Measurements from ENCODE around the gene ZGPAT. TPM values are rescaled to one million over a fixed set of nuclear protein-coding genes. Genes with fewer than 3 reads are reported as not detected.
A peak's percentile ranks its signal among the peaks of the same experiment; 100 is the strongest.

The ZGPAT gene
- total and polyA plus RNA-seq, 9 of the 15 experiments (the other 6 are each of a cell fraction or from before 2014, with no cell fraction given) = 0.14 to 26.6 (median 7.4) TPM

DNA sequence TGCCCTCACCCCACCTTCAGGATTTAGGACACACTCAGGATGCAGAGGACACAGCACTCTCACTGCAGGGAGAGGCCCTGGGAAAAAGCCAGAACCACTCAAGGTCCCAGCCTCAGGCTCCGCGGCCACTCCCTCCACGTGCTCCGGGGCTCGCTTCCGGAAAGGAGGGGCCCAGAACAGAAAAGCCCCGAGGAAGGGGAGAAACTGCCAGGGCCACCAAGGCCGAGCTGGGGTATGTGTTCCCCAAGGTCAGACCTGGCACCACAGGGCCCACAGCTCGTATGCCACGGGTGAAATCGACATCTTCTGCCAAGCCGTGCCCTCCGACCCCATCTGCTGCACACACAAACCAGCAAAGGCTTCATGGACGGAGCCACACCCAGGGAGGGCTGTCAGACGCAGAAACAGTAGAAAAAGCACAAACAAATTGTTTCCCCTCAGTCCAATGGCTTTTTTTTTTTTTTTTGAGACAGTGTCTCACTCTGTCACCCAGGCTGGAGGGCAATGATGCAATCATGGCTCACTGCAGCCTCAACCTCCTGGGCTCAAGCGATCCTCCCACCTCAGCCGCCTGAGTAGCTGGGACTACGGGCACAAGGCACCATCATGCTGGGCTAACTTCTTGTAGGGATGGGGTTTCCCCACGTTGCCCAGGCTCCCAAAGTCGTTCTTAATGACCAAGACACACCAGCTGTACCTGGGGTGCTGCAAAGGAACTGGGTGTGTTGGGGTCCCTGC lies 65.1 kb downstream of the ZGPAT start:
- Histone ChIP-seq H4K20me1 (replicated peaks; ENCODE audit: control insufficient read depth, insufficient read depth, low read length) (no peaks in the 10 kb centered on the region; the same call in 1 of the 2 replicates), H3K4me2 (ENCODE audit: insufficient read depth, low read length) (no peak overlapping the region), H3K4me3 (no peak overlapping the region), H3K36me3 (ENCODE audit: control insufficient read depth, insufficient read depth, low read length) (no peaks in the 10 kb centered on the region), H3K9me1 (ENCODE audit: control insufficient read depth, insufficient read depth, low read length) (no peaks in the 10 kb centered on the region), H3K79me2 (ENCODE audit: control insufficient read depth, insufficient read depth, low read length) (no peaks in the 10 kb centered on the region), H3K9me3 (replicated peaks; ENCODE audit: control insufficient read depth, insufficient read depth, low read depth, low read length) (no peaks in the 10 kb centered on the region), H3K27me3 (ENCODE audit: control insufficient read depth in 2 of 2, insufficient read depth in 2 of 2, low read length in 2 of 2) (peaks cover 0 to 5% of the 10 kb centered on the region in 2 experiments; a peak in 2 of 5 replicates), H3K27ac (ENCODE audit: extremely low read depth, low read depth, low read length) (no peak overlapping the region; the same call in 2 of the 3 replicates), H2AFZ (ENCODE audit: low read depth, low read length) (peak overlapping the region; percentile 74), H3K4me1 (replicated peaks in 1 of 2; ENCODE audit: control insufficient read depth in 2 of 2, insufficient read depth in 2 of 2, low read length in 2 of 2) (peaks cover 7 to 47% of the 10 kb centered on the region in 2 experiments; a peak in 3 of 5 replicates), H3K9ac (ENCODE audit: insufficient read depth in 1 of 2, low read depth in 2 of 2, low read length in 2 of 2) (peak overlapping the region; percentile 38 to 86; a peak in 3 of 4 replicates)
- FAIRE-seq (no peak), DNase-seq (ENCODE audit: extremely low read depth in 1 of 4, low spot score in 3 of 4) (peak in 1 of 4 experiments; percentile 43), ATAC-seq (peak; percentile 66)
- ChIA-PET CTCF (ENCODE audit: low intra/inter-chr PET ratio) (no interaction called here), POLR2A (interaction anchor here (0.7 kb wide), 1 partner anchor 11 kb away, joined by 3 read pairs; no protein-coding TSS in a partner anchor)
- in situ Hi-C loops (cut with MboI) (loop anchor here (5.0 kb wide), 1 partner anchor 61 kb away; no protein-coding TSS in a partner anchor), intact Hi-C loops (cut with micrococcal nuclease) (no loop called here)
- WGBS (ENCODE audit: insufficient coverage, low coverage, missing lambda C conversion rate) = 46% methylated on average over 18 of the region's 20 CpGs
- no TSS peak for BruUV-seq (replicated peaks)
- TF ChIP-seq ZNF561 (CRISPR knock-in tag; conservative IDR thresholded peaks at IDR 0.05) (no peak), PRPF4 (IDR thresholded peaks at IDR 0.05; ENCODE audit: insufficient read depth, low read depth, low read length, poor library complexity, severe bottlenecking) (no peak), RBFOX2 (IDR thresholded peaks at IDR 0.05; ENCODE audit: low read depth, low read length) (peak; percentile 38; the same call in 1 of the 2 replicates), POLR2G (IDR thresholded peaks at IDR 0.05; ENCODE audit: low read depth, low read length) (0 out of 2 replicates have a peak, but pooled peaks have one; percentile 6), FOXK1 (CRISPR knock-in tag; IDR thresholded peaks at IDR 0.05; ENCODE audit: borderline replicate concordance) (no peak), TFAP4 (CRISPR knock-in tag; IDR thresholded peaks at IDR 0.05; ENCODE audit: borderline replicate concordance) (no peak), CUX1 (CRISPR knock-in tag; IDR thresholded peaks at IDR 0.05) (no peak), ETS2 (tag; IDR thresholded peaks at IDR 0.05; ENCODE audit: borderline replicate concordance, poor library complexity, severe bottlenecking) (no peak), CHD4 (IDR thresholded peaks at IDR 0.05; ENCODE audit: insufficient read depth, insufficient replicate concordance, low read depth, low read length, poor library complexity, severe bottlenecking) (no peak), DMBX1 (CRISPR knock-in tag; IDR thresholded peaks at IDR 0.05; ENCODE audit: borderline replicate concordance) (peak; percentile 23; the same call in 1 of the 2 replicates), TAF7 (tag; IDR thresholded peaks at IDR 0.05) (no peak), ATF7 (IDR thresholded peaks at IDR 0.05) (peak; percentile 52)
- TF ChIP-seq, protein P1, sequence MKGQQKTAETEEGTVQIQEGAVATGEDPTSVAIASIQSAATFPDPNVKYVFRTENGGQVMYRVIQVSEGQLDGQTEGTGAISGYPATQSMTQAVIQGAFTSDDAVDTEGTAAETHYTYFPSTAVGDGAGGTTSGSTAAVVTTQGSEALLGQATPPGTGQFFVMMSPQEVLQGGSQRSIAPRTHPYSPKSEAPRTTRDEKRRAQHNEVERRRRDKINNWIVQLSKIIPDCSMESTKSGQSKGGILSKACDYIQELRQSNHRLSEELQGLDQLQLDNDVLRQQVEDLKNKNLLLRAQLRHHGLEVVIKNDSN (CRISPR knock-in tag; IDR thresholded peaks at IDR 0.05) = peak; percentile 33; the same call in 1 of the 2 replicates
